ENCODE data around the gene GFPT2.

GRCh38 chr5:180299526-180299925 is 53.6 kb downstream of the GFPT2 start:
- no peak for TF ChIP-seq SMC3 (IDR thresholded peaks at IDR 0.05)
- no peak for TF ChIP-seq CTCF (IDR thresholded peaks at IDR 0.05)
- TF ChIP-seq, protein P1, sequence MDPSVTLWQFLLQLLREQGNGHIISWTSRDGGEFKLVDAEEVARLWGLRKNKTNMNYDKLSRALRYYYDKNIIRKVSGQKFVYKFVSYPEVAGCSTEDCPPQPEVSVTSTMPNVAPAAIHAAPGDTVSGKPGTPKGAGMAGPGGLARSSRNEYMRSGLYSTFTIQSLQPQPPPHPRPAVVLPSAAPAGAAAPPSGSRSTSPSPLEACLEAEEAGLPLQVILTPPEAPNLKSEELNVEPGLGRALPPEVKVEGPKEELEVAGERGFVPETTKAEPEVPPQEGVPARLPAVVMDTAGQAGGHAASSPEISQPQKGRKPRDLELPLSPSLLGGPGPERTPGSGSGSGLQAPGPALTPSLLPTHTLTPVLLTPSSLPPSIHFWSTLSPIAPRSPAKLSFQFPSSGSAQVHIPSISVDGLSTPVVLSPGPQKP (IDR thresholded peaks at IDR 0.05; ENCODE audit: low read depth, low read length): no peak
- TF ChIP-seq HEYL (CRISPR knock-in tag; IDR thresholded peaks at IDR 0.05): no peak
- TF ChIP-seq JUN (IDR thresholded peaks at IDR 0.05): no peak
- TF ChIP-seq HDAC2 (IDR thresholded peaks at IDR 0.05): no peak
- no peak for TF ChIP-seq POLR2A (IDR thresholded peaks at IDR 0.05; ENCODE audit: low read length)
- no peak for TF ChIP-seq MYC (IDR thresholded peaks at IDR 0.05; ENCODE audit: borderline replicate concordance, low read length)
- TF ChIP-seq EP300 (IDR thresholded peaks at IDR 0.05): no peak
- no peak for TF ChIP-seq MAFK (IDR thresholded peaks at IDR 0.05; ENCODE audit: partially characterized antibody)
- TF ChIP-seq CHD2 (IDR thresholded peaks at IDR 0.05; ENCODE audit: low read length, partially characterized antibody): no peak
